ENCODE results near the gene ZFYVE1. TPM values are rescaled to one million over a fixed set of nuclear protein-coding genes. Genes with fewer than 3 reads are reported as not detected.

ZFYVE1 gene
- total and polyA plus RNA-seq, 2 of the 13 experiments (the other 11 are each of a cell fraction or from before 2014, with no cell fraction given) = 2.6 to 5.3 TPM

DNA sequence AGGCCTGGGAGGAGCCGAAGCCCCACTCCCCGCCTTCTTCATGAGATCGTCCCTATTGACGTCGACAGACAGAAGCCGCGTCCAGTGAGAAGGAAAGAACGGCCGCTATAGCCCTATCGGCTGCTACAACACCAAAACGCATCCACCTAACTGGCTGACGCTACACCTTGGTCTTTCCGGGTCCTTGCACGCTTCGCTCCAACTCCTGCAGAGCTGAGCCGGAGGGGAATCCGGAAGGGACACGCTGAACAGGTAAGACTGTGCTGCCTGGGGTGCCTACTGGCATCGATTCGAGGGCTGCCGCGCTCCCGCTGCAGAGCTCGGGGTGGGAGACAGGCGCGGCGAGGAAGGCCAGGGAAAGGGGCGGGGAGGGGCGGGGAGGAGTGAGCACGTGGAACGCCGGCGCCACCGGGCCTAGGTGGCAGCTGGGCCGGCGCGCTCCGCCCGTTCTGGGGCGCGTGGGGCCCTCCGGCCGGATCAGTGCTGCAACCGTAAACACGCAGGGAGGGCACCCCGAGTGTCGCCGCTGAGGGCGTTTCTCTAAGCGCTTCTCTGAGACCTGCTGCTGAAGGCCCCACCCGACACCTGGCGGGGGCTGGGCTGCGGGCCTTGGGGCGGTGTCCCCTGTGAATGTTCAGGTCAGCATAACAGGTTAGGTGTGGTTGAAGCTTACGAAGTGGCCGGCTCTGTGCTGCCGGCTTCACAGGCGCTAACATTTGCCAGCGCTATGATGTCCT, 100.4 kb downstream of the ZFYVE1 start, which contains the start of gene DCAF4 (continued):
- TF ChIP-seq RFXAP (CRISPR knock-in tag; IDR thresholded peaks at IDR 0.05; ENCODE audit: borderline replicate concordance) (no peak; the same call in 1 of the 2 replicates), NFYB (CRISPR knock-in tag; IDR thresholded peaks at IDR 0.05) (peak; percentile 93), PTBP1 (IDR thresholded peaks at IDR 0.05; ENCODE audit: low read depth, low read length, poor library complexity, severe bottlenecking) (no peak), EED (CRISPR knock-in tag; IDR thresholded peaks at IDR 0.05) (0 out of 2 replicates have a peak, but pooled peaks have one; percentile 29), SMAD3 (CRISPR knock-in tag; IDR thresholded peaks at IDR 0.05) (no peak), ZNF318 (CRISPR knock-in tag; IDR thresholded peaks at IDR 0.05) (0 out of 2 replicates have a peak, but pooled peaks have one; percentile 27), NONO (IDR thresholded peaks at IDR 0.05) (no peak), NONO (CRISPR knock-in tag; conservative IDR thresholded peaks at IDR 0.05) (peak; percentile 74), LCORL (IDR thresholded peaks at IDR 0.05) (no peak), LCORL (CRISPR knock-in tag; IDR thresholded peaks at IDR 0.05) (0 out of 2 replicates have a peak, but pooled peaks have one; percentile 29), ZNF678 (CRISPR knock-in tag; IDR thresholded peaks at IDR 0.05) (0 out of 2 replicates have a peak, but pooled peaks have one; percentile 55), RNF2 (conservative IDR thresholded peaks at IDR 0.05; ENCODE audit: low read depth) (peak; percentile 30; the same call in 1 of the 2 replicates)
- TF ChIP-seq, protein P1, sequence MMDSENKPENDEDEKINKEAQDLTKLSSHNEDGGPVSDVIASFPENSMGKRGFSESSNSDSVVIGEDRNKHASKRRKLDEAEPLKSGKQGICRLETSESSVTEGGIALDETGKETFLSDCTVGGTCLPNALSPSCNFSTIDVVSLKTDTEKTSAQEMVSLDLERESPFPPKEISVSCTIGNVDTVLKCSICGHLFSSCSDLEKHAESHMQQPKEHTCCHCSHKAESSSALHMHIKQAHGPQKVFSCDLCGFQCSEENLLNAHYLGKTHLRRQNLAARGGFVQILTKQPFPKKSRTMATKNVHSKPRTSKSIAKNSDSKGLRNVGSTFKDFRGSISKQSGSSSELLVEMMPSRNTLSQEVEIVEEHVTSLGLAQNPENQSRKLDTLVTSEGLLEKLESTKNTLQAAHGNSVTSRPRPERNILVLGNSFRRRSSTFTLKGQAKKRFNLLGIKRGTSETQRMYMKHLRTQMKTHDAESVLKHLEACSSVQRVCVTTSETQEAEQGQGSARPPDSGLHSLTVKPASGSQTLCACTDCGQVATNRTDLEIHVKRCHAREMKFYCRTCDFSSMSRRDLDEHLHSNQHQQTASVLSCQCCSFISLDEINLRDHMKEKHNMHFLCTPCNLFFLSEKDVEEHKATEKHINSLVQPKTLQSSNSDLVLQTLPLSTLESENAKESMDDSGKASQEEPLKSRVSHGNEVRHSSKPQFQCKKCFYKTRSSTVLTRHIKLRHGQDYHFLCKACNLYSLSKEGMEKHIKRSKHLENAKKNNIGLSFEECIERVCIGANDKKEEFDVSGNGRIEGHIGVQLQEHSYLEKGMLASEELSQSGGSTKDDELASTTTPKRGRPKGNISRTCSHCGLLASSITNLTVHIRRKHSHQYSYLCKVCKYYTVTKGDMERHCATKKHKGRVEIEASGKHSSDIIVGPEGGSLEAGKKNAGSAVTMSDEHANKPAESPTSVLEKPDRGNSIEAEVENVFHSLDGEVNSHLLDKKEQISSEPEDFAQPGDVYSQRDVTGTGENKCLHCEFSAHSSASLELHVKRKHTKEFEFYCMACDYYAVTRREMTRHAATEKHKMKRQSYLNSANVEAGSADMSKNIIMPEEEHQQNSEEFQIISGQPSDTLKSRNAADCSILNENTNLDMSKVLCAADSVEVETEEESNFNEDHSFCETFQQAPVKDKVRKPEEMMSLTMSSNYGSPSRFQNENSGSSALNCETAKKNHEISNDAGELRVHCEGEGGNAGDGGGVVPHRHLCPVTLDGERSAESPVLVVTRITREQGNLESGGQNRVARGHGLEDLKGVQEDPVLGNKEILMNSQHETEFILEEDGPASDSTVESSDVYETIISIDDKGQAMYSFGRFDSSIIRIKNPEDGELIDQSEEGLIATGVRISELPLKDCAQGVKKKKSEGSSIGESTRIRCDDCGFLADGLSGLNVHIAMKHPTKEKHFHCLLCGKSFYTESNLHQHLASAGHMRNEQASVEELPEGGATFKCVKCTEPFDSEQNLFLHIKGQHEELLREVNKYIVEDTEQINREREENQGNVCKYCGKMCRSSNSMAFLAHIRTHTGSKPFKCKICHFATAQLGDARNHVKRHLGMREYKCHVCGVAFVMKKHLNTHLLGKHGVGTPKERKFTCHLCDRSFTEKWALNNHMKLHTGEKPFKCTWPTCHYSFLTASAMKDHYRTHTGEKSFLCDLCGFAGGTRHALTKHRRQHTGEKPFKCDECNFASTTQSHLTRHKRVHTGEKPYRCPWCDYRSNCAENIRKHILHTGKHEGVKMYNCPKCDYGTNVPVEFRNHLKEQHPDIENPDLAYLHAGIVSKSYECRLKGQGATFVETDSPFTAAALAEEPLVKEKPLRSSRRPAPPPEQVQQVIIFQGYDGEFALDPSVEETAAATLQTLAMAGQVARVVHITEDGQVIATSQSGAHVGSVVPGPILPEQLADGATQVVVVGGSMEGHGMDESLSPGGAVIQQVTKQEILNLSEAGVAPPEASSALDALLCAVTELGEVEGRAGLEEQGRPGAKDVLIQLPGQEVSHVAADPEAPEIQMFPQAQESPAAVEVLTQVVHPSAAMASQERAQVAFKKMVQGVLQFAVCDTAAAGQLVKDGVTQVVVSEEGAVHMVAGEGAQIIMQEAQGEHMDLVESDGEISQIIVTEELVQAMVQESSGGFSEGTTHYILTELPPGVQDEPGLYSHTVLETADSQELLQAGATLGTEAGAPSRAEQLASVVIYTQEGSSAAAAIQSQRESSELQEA (CRISPR knock-in tag; IDR thresholded peaks at IDR 0.05; ENCODE audit: not compliant biosample characterization) = peak; percentile 61

Measured in HepG2 (cell line).